ENCODE measurements around the gene RAB6B. TPM values are rescaled to one million over a fixed set of nuclear protein-coding genes. Genes with fewer than 3 reads are reported as not detected.

RAB6B gene
- total RNA-seq, 1 experiment from 2014 or later = 1.4 TPM

GRCh38 chr3:133893683-133894352 is 1.9 kb downstream of the RAB6B start:
- Histone ChIP-seq H3K27me3 (no peaks in the 10 kb centered on the region), H3K27ac (no peak overlapping the region), H3K4me3 (no peak overlapping the region), H3K9me3 (replicated peaks) (no peaks in the 10 kb centered on the region), H3K36me3 (no peaks in the 10 kb centered on the region), H3K4me1 (peaks cover 4% of the 10 kb centered on the region)
- no peak for DNase-seq

GRCh38 chr3:133892541-133893231 is 3.0 kb downstream of the RAB6B start:
- H3K9me3 ChIP-seq (replicated peaks) = no peaks in the 10 kb centered on the region
- H3K27me3 ChIP-seq = no peaks in the 10 kb centered on the region
- H3K4me3 ChIP-seq = no peak overlapping the region
- H3K4me1 ChIP-seq = peaks cover 4% of the 10 kb centered on the region
- no peak for DNase-seq
- H3K27ac ChIP-seq = no peak overlapping the region
- H3K36me3 ChIP-seq = no peaks in the 10 kb centered on the region

GRCh38 chr3:133891662-133892378 is 3.9 kb downstream of the RAB6B start:
- H3K27ac ChIP-seq = no peak overlapping the region
- no peaks in the 10 kb centered on the region for H3K9me3 ChIP-seq (replicated peaks)
- no peak for DNase-seq
- no peak overlapping the region for H3K4me3 ChIP-seq
- H3K27me3 ChIP-seq = no peaks in the 10 kb centered on the region
- peaks cover 4% of the 10 kb centered on the region for H3K4me1 ChIP-seq
- H3K36me3 ChIP-seq = no peaks in the 10 kb centered on the region

GRCh38 chr3:133890972-133891644 is 4.6 kb downstream of the RAB6B start:
- DNase-seq = peak; percentile 23 to 47
- Histone ChIP-seq H3K27me3 (no peaks in the 10 kb centered on the region), H3K27ac (no peak overlapping the region), H3K9me3 (replicated peaks) (no peaks in the 10 kb centered on the region), H3K4me3 (no peak overlapping the region), H3K4me1 (peaks cover 4% of the 10 kb centered on the region), H3K36me3 (no peaks in the 10 kb centered on the region)

- DNase-seq = no peak
- Histone ChIP-seq H3K27ac (no peak overlapping the region), H3K36me3 (no peaks in the 10 kb centered on the region), H3K4me3 (no peak overlapping the region), H3K27me3 (no peaks in the 10 kb centered on the region), H3K9me3 (replicated peaks) (no peaks in the 10 kb centered on the region), H3K4me1 (peaks cover 4% of the 10 kb centered on the region)
Observed at GRCh38 chr3:133890037-133890436, 5.6 kb downstream of the RAB6B start.

GRCh38 chr3:133888726-133889340 is 6.8 kb downstream of the RAB6B start:
- H3K27ac ChIP-seq = no peak overlapping the region
- peaks cover 4% of the 10 kb centered on the region for H3K4me1 ChIP-seq
- H3K4me3 ChIP-seq = no peak overlapping the region
- no peaks in the 10 kb centered on the region for H3K36me3 ChIP-seq
- DNase-seq = no peak
- no peaks in the 10 kb centered on the region for H3K27me3 ChIP-seq
- H3K9me3 ChIP-seq (replicated peaks) = no peaks in the 10 kb centered on the region

GRCh38 chr3:133887803-133888703 is 7.6 kb downstream of the RAB6B start:
- Histone ChIP-seq H3K9me3 (replicated peaks) (no peaks in the 10 kb centered on the region), H3K27me3 (no peaks in the 10 kb centered on the region), H3K4me1 (peaks cover 4% of the 10 kb centered on the region), H3K4me3 (no peak overlapping the region), H3K36me3 (no peaks in the 10 kb centered on the region), H3K27ac (no peak overlapping the region)
- no peak for DNase-seq

- Histone ChIP-seq H3K9me3 (replicated peaks) (no peaks in the 10 kb centered on the region), H3K27ac (no peak overlapping the region), H3K4me3 (no peak overlapping the region), H3K4me1 (peaks cover 4% of the 10 kb centered on the region), H3K27me3 (no peaks in the 10 kb centered on the region), H3K36me3 (no peaks in the 10 kb centered on the region)
- DNase-seq = no peak
Observed at GRCh38 chr3:133887074-133887802, 8.4 kb downstream of the RAB6B start.

GRCh38 chr3:133886031-133886722 is 9.5 kb downstream of the RAB6B start:
- Histone ChIP-seq H3K27ac (no peak overlapping the region), H3K9me3 (replicated peaks) (no peaks in the 10 kb centered on the region), H3K4me3 (no peak overlapping the region), H3K36me3 (no peaks in the 10 kb centered on the region), H3K4me1 (peaks cover under 1% of the 10 kb centered on the region; the same call in 1 of the 2 replicates), H3K27me3 (no peaks in the 10 kb centered on the region)
- DNase-seq = no peak

- Histone ChIP-seq H3K27ac (no peak overlapping the region), H3K4me3 (no peak overlapping the region), H3K36me3 (no peaks in the 10 kb centered on the region), H3K27me3 (no peaks in the 10 kb centered on the region), H3K9me3 (replicated peaks) (no peaks in the 10 kb centered on the region), H3K4me1 (no peaks in the 10 kb centered on the region)
- no peak for DNase-seq
Observed at GRCh38 chr3:133884887-133885711, 10.6 kb downstream of the RAB6B start.

GRCh38 chr3:133884054-133884886 is 11.4 kb downstream of the RAB6B start:
- Histone ChIP-seq H3K27me3 (no peaks in the 10 kb centered on the region), H3K4me3 (no peak overlapping the region)

More at GRCh38 chr3:133884054-133884886, 11.4 kb downstream of the RAB6B start:
- Histone ChIP-seq H3K9me3 (replicated peaks) (no peaks in the 10 kb centered on the region), H3K27ac (no peak overlapping the region), H3K4me1 (no peaks in the 10 kb centered on the region), H3K36me3 (no peaks in the 10 kb centered on the region)
- no peak for DNase-seq
